Right lung (tissue), 10 donors: ENCODE measurements around the gene GAGE12J. TPM values are rescaled to one million over a fixed set of nuclear protein-coding genes. Genes with fewer than 3 reads are reported as not detected.
"Not testable (repeated sequence)": the region's sequence is repeated elsewhere in the genome, so short reads cannot be mapped to it uniquely, and the experiment has no call there.

Experiments used
- DNase-seq, 2 donors: peaks; one replicate each; pipeline ENCODE4 v3.0.0-alpha.2; 2013
- long read RNA-seq, 8 donors: transcript quantifications; one replicate each; lab custom pipeline, GENCODE V29; 2026
- polyA plus RNA-seq, 5 donors: library from polyadenylated mRNA; unstranded; fragments of 120-200 nt; gene quantifications; one replicate each; pipeline versions ENCODE4 v1.2.1 to v1.2.3, GENCODE V29; 2013; ENCODE audit warnings: inconsistent platforms in 1 of 5, low replicate concordance in 1 of 5; ENCODE audit not compliant: insufficient read length in 5 of 5, insufficient read depth in 1 of 5

Gene GAGE12J, protein sequence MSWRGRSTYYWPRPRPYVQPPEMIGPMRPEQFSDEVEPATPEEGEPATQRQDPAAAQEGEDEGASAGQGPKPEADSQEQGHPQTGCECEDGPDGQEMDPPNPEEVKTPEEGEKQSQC
- not detected for polyA plus RNA-seq
- long read RNA-seq, donor 1, result 0 reads
- long read RNA-seq, donor 2, result 0 reads
- long read RNA-seq, donor 3, result 0 reads
- long read RNA-seq, donor 4, result 0 reads
- long read RNA-seq, donor 5, result 0 reads
- long read RNA-seq, donor 6, result 0 reads
- long read RNA-seq, donor 7, result 0 reads
- long read RNA-seq, donor 8, result 0 reads

GRCh38 chrX:49321737-49322136 is at the start of gene GAGE12J:
Gene GAGE12J (plus strand): TSS chrX:49322037. CDS start chrX:49323194, 1,157 bp downstream.
- not testable (repeated sequence) for DNase-seq

- DNase-seq, result no peak
Measured at GRCh38 chrX:49272421-49272820, 49.4 kb upstream of the GAGE12J start.

DNA sequence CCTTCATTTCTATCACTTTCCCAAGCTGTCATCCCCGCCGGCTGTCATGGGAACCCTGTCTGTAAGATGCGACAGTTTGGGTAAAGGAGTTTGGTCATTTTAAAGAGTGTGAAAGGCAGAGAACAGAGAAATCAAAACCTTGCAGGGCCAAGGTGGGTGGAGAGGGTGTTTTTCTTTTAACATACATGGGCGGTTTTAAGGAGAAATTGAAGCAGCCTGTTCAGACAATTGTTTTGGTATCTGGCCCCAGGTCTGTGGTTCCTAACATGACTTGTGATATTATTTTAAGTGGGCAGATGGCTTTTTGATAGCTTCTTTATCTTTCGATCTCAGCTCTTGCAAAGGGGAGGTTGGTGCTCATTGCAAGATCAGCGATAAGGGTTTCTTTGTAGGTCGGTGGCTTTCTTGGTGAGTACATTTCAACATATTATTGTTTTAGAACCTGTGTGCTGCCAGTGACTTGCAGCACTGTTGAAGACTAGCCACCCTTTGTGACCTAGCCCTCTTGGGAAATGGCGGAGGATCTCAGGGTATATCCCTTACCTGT is 48.6 kb upstream of the GAGE12J start:
- DNase-seq, result no peak

DNA sequence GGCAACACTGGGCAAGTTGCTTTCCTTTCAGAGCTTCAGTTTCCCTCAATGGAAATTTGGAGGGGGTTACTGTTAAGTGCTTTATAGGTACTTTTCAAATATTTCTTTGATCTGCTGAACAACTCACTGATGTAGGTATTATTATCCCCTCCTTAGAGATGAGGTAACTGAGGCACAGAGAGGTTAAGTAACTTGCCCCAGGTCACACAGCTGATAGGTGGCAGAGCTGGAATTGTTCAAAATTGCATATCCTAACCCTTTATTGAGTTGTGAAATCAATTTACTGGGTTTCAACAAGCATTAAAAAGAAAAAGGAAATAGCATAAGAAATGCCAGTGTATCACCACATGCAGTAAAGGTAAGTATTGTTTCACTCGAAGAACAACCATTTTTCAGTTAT is 45.6 kb upstream of the GAGE12J start:
- DNase-seq, result no peak

DNA sequence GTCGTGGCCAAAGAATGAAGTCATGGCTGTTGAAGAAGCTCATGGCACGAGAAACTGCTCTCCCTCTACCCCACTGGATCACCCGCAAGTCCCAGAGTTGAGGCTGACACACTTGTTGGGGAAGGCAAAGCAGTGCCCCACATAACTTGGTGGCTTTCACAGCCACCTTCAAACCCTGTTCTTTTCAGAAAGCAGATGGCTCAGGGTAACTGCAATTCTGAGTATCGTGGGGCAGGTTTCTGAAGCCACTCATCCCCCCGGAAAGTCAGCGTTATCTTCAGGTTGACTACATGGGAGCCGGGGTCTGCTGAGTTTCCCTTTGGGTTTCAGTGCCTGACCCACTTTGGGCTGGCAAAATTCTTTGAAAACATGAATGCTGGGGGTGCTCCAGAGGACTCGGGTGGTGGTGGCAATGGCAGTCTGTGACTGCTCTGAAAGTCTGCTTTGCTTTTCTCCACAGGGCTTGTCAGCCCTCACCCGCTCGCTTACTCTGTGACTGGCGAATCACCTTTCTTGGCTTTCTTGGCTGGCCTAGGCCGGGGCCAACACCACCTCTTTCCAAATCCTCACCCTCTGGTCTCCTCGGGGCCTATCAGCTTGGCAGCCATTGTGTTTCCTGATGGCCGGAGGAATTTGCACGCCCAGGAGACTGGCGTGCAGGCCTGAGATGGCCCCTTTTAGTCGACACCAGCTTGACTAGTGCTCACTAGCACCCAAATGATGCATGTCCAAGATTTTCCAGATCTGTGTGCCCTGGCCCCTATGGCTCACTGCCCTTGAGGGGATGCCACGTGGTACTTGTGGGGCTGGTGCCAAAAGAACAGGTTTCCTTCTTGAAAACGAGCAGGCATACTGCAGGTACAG is 44.9 kb upstream of the GAGE12J start:
- no peak for DNase-seq

GRCh38 chrX:49277535-49277830 is 44.4 kb upstream of the GAGE12J start:
- no peak for DNase-seq

GRCh38 chrX:49278081-49278480 is 43.8 kb upstream of the GAGE12J start:
- no peak for DNase-seq

GRCh38 chrX:49282647-49283011 is 39.2 kb upstream of the GAGE12J start:
- DNase-seq, result peak in 1 of 2 donors; percentile 23

DNA sequence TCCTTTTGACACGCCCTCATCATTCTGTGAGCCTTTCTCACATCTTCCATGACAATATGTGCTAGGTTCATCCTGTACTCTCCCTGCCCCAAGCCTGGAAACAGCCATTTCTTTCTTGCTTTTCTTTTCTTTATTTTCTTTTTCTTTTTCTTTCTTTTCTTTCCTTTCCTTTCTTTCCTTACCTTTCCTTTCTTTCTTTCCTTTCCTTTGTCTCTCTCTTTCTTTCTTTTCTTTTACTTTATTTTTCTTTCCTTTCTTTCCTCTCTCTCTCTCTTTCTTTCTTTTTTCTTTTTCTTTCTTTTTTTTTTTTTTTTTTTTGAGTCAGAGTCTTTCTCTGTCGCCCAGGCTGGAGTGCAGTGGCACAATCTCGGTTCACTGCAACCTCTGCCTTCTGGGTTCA is 37.6 kb upstream of the GAGE12J start:
- DNase-seq, result no peak

DNA sequence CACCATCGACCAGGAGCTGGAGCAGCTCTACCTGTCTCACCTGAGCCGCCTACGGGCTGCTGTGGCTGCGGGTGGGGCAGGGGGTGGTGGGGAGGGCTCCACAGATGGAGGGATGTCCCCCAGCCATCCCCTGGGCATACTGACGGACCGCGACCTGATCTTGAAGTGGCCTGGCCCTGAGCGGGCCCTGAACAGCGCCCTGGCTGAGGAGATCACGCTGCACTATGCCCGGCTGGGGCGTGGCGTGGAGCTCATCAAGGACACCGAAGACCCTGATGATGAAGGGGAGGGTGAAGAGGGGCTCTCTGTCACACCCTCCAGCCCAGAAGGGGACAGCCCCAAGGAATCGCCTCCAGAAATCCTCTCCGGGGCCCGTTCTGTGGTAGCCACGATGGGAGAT is 35.7 kb upstream of the GAGE12J start:
- no peak for DNase-seq

GRCh38 chrX:49286581-49286980 is 35.3 kb upstream of the GAGE12J start:
- DNase-seq, result no peak

DNA sequence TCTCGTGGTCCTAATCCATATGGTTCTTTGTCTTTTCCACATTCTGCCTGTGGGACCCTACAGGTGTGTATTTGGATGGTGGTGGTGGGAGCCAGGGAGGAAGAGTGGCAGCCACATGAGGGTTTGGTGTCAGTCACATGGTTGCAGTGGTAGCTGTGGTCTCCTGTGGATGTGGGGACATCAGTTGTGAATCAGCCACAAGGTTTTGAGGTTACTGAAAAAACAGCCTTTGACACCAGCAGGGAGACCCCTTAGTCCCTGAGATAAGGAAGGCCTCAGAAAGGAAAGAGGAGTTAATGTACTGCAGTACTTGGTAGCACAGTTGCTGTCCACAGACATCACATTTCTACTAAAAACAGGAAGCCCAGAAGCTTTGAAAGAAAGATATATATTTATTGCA is 34.2 kb upstream of the GAGE12J start:
- no peak for DNase-seq

- DNase-seq, result no peak
Measured at GRCh38 chrX:49290215-49290614, 31.6 kb upstream of the GAGE12J start.

DNA sequence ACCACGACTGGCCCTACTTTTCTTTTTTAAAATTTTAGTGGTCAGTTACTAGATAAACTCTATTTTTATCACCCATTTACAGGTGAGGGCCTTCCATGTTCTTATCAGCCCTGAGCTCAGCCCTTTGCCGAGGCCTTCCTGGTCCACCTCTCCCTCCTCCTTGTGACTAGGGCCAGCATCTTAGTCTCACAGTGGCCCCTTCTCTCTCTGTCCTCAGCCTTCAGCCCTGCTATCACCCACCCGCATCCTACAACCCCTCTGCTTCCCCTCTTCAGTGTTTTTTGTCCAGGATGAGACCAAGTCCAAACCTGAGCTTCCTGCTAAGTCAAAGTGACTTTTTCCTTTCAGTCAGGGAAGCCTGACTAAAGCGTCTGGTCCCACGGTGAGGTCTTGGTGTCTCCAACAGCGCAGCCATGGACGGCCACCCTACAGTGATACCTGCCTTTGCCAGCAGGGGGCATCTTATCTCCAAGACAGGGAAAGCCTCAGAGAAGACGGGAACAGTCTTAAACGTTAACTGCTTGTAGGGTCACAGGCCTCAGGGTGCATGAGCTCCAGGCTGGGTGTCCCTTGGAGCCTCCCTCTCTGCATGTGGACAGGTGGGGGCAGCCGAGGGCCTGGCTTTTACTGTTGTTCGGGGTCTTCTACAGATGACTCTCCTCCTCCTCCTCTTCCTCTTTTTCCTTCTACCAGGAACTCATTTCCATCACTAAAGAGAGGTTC is 30.1 kb upstream of the GAGE12J start:
- peak in 1 of 2 donors; percentile 41 for DNase-seq

- no peak for DNase-seq
Measured at GRCh38 chrX:49292400-49293362, 29.2 kb upstream of the GAGE12J start.

DNA sequence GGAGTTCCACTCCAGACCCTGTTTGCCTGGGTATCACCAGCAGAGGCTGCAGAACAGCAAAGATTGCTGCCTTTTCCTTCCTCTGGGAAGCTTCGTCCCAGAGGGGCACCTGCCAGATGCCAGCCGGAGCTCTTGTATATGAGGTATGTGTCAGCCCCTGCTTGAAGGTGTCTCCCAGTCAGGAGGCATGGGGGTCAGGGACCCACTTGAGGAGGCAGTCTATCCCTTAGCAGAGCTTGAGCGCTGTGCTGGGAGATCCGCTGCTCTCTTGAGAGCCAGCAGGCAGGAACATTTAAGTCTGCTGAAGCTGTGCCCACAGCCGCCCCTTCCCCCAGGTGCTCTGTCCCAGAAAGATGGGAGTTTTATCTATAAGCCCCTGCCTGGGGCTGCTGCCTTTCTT is 22.5 kb upstream of the GAGE12J start:
- not testable (repeated sequence) for DNase-seq

DNA sequence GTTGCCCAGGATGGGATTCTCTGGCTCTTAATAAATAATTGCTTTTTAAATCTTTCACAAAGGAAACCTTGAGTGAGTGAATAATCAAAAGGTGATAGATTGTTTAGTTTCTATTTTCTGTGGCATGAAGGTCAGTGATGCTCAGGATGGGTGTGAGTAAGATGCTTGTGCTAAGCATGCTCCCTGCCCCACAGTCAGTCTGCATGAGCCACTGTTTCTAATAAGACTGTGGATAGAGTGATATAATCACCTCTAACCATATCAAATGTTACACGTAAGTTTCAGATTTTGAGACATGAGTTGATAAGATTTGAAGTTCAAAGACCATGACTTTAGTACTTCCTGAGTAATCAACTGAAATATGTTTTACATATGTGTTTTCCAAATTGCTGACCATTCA is 21.1 kb upstream of the GAGE12J start:
- DNase-seq, result no peak

- no peak for DNase-seq
Measured at GRCh38 chrX:49303346-49303745, 18.5 kb upstream of the GAGE12J start, which contains the start of gene GAGE10. Gene GAGE10 (plus strand): TSS chrX:49303646. CDS start chrX:49304860, 1,214 bp downstream.

GRCh38 chrX:49307775-49308174 is 14.1 kb upstream of the GAGE12J start:
- not testable (repeated sequence) for DNase-seq

- peak in 1 of 2 donors; percentile 15 for DNase-seq
Measured at GRCh38 chrX:49308604-49309269, 13.1 kb upstream of the GAGE12J start.
